NB4 (cell line): ENCODE measurements around the gene C14orf119.

Experiments used
- DNase-seq: peaks from one replicate; pipeline ENCODE4 v3.0.0; 2010; ENCODE audit warnings: low read depth
- H3K4me3 ChIP-seq: one replicate; pipeline ENCODE4 v1.5.1; 2011; ENCODE audit warnings: mild to moderate bottlenecking, low read depth, low read length, moderate library complexity
- CTCF ChIP-seq: IDR thresholded peaks from one replicate; pipeline ENCODE4 v1.5.1; 2012; ENCODE audit warnings: low read depth, low read length
- MAX ChIP-seq: IDR thresholded peaks from 2 replicates; pipeline ENCODE4 v1.6.1; 2011; ENCODE audit warnings: low read depth, low read length
- MYC ChIP-seq: IDR thresholded peaks from 2 replicates; pipeline ENCODE4 v1.6.1; 2011; ENCODE audit warnings: low read depth, low read length
- POLR2A ChIP-seq: IDR thresholded peaks from 2 replicates; pipeline ENCODE4 v1.6.1; 2011; ENCODE audit warnings: mild to moderate bottlenecking; ENCODE audit not compliant: insufficient read length; ENCODE audit errors: extremely low read depth

The C14orf119 gene

DNA sequence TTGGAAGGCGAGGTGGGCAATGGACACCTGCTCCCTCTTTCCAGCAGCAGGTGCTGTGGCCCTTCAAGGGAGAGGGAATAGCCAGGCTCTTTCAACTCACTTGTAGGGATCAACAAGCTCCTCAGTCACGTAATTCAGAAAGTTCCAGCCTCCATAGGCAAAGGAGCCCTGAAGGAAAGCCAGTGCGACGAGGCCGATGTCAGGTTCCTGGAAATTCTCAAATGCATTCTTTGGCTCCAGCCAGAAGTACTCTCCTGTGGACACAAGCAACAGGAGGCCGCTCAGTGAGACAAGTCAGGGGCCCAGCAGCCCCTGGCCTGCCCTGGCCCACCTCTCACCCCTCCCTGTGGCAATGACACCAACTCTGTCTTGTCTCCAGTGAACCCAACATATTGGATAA, 45.1 kb downstream of the C14orf119 start:
- TF ChIP-seq POLR2A (no peak), MAX (no peak), CTCF (no peak), MYC (no peak)
- DNase-seq = no peak
- no peak overlapping the region for H3K4me3 ChIP-seq

GRCh38 chr14:23141706-23142444, 46.6 kb downstream of the C14orf119 start:
- H3K4me3 ChIP-seq = no peak overlapping the region
- DNase-seq = no peak
- TF ChIP-seq POLR2A (no peak), MAX (no peak), CTCF (no peak), MYC (no peak)

DNA sequence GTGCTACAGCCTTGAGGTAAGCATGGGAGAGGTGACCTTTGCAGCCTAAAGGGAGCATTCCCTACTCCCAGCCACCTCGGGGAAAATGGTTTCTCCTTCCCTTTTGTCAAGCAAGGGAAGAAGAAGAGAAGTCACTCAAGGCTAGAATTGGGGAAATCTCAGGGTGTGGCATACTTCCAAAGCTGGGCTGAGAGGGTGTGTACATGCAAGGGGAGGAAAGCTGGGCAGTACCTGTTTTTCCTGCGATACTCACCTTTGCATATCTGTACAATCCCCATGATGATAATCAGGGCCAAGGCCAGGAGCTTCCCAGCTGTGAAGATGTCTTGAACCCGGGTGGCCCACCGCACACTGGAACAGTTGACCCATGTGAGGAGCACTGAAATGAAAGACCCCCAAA, 47.5 kb downstream of the C14orf119 start:
- H3K4me3 ChIP-seq = no peak overlapping the region
- TF ChIP-seq CTCF = no peak
- no peak for TF ChIP-seq MYC
- TF ChIP-seq POLR2A = no peak
- TF ChIP-seq MAX = no peak
- DNase-seq = no peak

DNA sequence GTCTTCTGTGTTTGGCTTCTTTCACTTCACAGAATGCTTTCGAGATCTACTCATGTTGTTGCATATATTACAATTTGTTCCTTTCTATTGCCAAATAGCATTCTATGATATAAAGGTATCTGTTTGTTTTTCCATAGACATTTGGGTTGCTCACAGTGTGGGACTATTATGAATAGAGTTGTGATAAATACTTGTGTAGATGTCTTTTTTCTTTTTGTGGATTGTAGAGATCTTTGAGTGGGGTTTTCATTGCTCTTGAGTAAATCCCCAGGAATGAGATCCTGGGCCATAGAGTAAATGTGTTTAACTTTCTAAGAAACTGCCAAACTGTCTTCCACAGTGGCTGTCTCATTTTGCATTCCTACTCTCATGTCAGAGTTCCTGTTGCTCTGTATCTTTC, 48.6 kb downstream of the C14orf119 start:
- no peak for DNase-seq
- no peak overlapping the region for H3K4me3 ChIP-seq
- TF ChIP-seq CTCF (no peak), MAX (no peak), MYC (no peak), POLR2A (no peak)

- DNase-seq = no peak
- no peak for TF ChIP-seq CTCF
- no peak for TF ChIP-seq MAX
- no peak for TF ChIP-seq MYC
- no peak for TF ChIP-seq POLR2A
These were observed 50.6 kb downstream of the C14orf119 start for GRCh38 chr14:23145794-23146350.

More at GRCh38 chr14:23145794-23146350, 50.6 kb downstream of the C14orf119 start:
- no peak overlapping the region for H3K4me3 ChIP-seq
